NCI-H2107 treated with DMSO at 0.1 percent for 48 hours (cell line): ENCODE data around the gene DRICH1.
"Not testable (repeated sequence)": the region's sequence is repeated elsewhere in the genome, so short reads cannot be mapped to it uniquely, and the experiment has no call there.

Source experiments
- DNase-seq: peaks from one replicate; lab custom pipeline; 2025; ENCODE audit not compliant: unreplicated experiment; lab: John Stamatoyannopoulos, UW

DRICH1 gene, protein sequence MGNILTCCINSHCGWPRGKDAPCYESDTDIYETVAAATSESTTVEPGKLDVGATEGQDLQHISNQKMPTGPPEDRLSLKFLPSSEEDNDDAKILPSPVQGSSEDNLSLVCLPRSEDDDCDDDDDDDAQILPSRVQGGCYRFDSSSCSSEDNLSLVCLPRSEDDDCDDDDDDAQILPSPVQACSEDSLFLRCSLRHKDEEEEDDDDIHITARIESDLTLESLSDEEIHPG

GRCh38 chr22:23632178-23632577, at the start of gene DRICH1:
DRICH1 (minus strand) TSS chr22:23632321; CDS start chr22:23632023, 298 bp downstream.
- DNase-seq: no peak

DNA sequence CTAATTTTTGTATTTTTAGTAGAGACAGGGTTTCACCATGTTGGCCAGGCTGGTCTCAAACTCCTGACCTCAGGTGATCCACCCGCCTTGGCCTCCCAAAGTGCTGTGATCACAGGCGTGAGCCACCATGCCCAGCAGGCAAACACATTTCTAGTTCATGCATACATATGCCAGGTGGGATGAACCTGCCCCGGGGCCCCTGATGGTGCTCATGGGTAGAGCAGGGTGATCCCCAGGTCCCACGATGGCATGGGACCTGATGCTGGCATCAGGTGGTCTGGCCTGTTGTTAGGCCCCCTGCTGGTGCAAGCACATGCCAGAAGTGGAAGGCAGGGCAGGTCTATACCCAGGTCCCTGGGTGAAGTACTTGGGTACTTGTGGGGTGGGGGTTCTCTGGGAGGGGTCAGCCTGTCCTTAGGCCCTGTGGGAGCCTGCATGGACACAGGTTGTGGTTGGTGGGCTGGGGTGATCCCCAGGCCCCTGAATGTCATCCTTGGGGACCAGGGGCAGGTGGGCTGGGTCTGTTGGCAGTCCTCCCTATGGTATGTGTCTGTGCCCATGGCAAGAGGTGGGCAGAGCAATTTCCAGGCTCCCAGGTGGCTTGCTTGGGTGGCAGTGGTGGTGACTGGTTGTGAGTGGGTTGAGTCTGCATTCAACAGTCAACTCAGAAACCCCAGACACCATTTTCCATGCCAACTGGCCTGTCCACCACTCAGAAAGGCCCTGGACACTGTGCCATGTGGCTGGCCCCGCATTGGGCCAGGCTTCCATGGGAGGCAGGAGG, 49.1 kb upstream of the DRICH1 start:
- no peak for DNase-seq

DNA sequence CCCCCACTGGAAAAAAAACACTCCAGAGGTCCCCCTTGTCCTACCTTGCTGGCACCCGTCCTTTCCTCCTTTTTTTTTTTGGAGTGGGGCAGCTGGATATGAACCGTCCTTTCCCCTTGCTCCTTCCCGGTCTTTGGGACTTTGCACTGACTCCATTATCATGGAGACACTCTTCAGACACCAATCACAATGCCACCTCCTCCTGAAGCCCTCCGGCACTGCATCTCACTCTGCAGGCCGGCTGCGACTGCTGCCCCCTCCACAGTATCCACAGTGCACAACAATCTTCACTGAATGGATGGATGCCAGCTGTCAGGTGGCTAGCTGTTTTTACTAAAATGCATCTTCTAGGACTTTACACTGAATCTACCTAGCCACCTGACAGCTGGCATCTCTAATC, 46.0 kb upstream of the DRICH1 start:
- DNase-seq: no peak

DNA sequence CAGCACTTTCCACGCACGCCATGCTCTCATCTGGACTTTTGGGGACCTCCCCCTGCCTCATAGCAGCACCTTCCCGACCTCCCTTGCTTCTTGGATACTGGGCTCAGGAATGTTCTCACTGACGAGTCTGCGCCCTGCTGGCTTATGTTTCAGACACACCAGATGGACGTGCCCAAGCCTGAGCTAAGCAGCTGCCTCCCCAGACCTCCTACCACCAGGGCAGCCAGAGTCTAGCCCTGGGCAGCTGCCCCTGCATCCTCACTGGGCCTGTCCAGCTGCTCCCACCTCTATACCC, 45.5 kb upstream of the DRICH1 start:
- no peak for DNase-seq

DNA sequence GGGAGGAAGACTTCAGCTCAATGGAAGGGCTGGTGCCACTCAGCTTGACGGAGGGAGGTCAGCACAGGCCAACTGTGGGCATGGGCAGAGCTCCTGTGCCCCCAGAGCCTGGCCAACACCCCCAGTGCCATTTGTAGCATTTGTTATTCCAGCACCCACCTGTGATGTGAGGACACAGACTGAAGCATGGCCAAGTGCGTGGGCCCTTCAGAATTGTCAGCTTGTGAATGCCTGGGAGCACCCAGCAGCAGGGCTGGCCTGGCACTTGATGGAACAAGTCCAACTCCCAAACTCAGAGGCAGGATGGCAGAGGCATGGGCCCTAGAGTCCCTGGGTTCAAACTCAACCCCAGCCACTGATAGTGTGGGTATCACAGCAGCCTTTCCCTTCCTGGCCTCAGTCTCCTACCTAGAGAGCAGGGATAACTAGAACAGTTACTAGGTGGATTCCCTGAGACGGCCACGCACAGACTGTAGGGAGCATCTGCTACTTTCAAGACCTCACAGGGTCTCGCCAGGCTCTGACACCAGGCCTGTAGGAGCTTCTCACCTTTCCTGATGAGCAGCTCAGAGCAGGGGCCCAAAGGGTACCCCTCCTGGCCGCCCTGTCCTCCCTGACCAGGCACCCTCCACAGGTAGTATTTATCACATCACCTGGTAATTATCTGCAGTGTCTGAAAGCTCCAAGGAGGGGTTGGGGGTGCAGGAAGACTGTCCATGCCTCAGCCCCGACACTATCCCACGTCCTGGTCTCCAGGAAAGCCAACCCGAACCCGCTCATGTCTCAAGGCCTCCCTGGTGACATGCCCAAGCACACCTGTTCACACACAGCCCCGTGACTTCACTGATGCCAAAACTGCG, 45.0 kb upstream of the DRICH1 start:
- not testable (repeated sequence) for DNase-seq

GRCh38 chr22:23675502-23676415, 43.6 kb upstream of the DRICH1 start:
- DNase-seq: no peak

GRCh38 chr22:23674886-23675501, 42.9 kb upstream of the DRICH1 start:
- DNase-seq: not testable (repeated sequence)

- DNase-seq: no peak
Observed at GRCh38 chr22:23673826-23674690, 41.9 kb upstream of the DRICH1 start.

- no peak for DNase-seq
Observed at GRCh38 chr22:23673050-23673620, 41.0 kb upstream of the DRICH1 start.

GRCh38 chr22:23672307-23673049, 40.4 kb upstream of the DRICH1 start:
- not testable (repeated sequence) for DNase-seq

- DNase-seq: not testable (repeated sequence)
Observed at GRCh38 chr22:23671387-23671786, 39.3 kb upstream of the DRICH1 start.

GRCh38 chr22:23670378-23671295, 38.5 kb upstream of the DRICH1 start:
- no peak for DNase-seq

DNA sequence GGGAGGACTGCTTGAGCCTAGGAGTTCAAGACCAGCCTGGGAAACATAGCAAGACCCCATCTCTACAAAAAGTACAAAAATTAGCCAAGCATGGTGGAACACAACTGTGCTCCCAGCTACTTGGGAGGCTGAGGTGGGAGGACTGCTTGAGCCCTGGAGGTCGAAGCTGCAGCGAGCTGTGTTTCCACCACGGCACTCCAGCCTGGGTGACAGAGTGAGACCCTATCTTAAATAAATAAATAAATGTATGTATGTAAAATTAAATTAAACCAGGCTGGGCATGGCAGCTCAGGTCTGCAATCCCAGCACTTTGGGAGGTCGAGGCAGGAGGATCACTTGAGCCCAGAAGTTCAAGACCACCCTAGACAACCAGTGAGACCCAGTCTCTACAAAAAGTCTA, 28.3 kb upstream of the DRICH1 start:
- not testable (repeated sequence) for DNase-seq

GRCh38 chr22:23657727-23658126, 25.6 kb upstream of the DRICH1 start:
- no peak for DNase-seq

DNA sequence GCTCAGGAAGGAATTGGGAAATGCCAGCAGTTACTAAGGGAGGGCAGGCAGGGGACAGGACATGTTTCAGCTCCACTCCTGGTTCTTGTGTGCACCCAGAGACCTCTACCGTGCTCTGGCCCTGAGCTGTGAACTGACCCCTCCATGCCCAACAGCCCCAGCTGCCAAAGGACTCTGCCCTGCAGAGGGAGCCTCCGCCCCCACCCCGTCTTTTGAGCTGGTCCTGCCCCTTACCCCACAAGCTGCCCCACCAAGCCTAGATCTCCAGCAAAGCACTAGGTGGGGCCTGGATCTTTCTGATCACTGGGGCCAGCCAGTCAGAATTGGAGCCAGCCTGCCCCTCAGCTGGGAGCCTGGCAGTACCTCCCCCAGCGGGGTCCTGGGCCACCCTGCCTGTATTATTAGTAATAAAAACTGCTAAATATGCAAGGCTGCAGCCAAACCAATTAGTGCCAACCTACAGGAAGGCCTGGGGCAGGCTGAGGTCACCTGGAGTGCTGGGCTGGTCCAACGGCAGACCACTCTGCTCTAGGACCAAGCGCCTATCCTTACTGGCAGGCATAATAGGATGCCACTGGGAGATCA, 23.9 kb upstream of the DRICH1 start:
- no peak for DNase-seq

DNA sequence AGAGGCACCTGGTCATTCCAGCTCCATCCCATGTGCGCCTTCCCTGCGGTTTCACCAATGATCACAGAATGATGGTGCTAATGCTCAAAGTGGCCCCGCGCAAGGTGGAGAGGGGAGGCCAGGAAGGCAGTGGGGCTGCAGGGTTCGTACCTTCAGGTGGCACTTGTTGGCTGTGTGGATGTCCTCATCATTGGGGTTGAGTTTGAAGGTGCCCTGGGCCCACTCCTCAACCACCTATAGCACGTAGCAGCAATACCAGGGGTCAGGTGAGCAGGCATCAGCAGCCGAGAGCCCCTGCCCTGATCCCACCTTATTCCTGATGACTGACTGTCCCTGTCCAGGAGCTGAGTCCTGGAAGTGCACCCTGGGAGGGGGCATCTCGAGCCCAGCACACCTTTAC, 20.6 kb upstream of the DRICH1 start:
- DNase-seq: no peak

DNA sequence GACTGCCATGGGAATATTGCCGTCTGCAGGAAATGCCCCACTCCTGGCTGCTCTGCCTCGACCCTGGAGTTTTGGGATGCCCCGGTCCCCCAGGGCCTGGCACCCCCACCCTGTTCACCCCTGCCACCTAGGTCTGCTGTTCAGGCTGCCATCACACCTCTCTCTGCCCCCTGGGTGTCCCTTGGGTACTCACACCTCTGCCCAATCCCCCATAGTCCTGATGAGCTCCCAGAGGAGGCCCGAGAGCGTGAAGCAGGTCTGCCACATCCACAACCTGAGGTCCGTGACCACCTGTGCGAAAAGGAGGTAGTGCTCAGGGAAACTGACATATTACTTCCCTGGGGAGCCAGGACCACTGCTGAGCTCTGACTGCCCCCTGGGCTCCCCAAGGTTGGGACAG, 20.2 kb upstream of the DRICH1 start:
- DNase-seq: no peak
